ENCODE measurements around the gene ANKRD13B.

ANKRD13B gene

DNA sequence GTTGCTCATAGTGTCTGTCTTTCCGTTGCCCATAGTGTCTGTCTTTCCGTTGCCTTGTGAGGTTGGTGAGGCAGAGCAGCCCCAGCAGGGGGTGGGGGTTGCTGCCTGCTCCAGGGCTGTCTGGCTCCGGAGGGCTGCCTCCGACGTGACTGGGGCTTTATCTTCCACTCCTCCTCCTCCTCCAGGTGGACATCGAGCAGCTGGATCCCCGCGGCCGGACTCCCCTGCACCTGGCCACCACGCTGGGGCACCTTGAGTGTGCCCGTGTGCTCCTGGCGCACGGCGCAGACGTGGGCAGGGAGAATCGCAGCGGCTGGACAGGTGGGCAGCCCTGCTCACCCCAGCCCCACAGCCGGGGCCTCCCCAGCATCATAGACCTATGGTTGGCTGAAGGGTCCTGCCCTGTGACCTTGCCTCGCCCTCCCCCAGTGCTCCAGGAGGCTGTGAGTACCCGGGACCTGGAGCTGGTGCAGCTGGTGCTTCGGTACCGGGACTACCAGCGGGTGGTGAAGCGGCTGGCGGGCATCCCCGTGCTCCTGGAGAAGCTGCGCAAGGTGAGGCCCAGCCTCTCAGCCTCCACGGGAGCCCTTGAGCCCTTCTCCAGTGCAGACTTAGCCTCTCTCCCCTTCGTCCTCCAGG is 14.7 kb downstream of the ANKRD13B start:
- FAIRE-seq (no peak), DNase-seq (ENCODE audit: insufficient read length, low spot score) (no peak)
- TF ChIP-seq, protein P1, sequence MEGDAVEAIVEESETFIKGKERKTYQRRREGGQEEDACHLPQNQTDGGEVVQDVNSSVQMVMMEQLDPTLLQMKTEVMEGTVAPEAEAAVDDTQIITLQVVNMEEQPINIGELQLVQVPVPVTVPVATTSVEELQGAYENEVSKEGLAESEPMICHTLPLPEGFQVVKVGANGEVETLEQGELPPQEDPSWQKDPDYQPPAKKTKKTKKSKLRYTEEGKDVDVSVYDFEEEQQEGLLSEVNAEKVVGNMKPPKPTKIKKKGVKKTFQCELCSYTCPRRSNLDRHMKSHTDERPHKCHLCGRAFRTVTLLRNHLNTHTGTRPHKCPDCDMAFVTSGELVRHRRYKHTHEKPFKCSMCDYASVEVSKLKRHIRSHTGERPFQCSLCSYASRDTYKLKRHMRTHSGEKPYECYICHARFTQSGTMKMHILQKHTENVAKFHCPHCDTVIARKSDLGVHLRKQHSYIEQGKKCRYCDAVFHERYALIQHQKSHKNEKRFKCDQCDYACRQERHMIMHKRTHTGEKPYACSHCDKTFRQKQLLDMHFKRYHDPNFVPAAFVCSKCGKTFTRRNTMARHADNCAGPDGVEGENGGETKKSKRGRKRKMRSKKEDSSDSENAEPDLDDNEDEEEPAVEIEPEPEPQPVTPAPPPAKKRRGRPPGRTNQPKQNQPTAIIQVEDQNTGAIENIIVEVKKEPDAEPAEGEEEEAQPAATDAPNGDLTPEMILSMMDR (IDR thresholded peaks at IDR 0.05; ENCODE audit: insufficient read depth, missing control alignments), result no peak

DNA sequence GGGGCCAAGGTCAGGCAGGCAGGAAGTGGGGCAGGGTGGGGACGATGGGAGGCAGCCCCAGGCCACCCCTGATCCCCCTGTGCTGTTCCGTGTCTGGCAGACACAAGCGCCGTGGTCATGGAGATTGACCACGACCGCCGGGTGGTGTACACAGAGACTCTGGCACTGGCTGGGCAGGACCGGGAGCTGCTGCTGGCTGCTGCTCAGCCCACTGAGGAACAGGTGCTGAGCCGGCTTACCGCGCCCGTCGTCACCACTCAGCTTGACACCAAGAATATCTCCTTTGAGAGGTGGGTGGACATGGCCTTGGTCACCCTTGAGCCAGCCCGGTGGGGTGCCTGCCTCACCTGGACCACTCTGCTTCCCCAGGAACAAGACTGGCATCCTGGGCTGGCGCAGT is 16.1 kb downstream of the ANKRD13B start:
- DNase-seq (ENCODE audit: insufficient read length, low spot score) (no peak), FAIRE-seq (no peak)
- TF ChIP-seq, protein P1 (IDR thresholded peaks at IDR 0.05; ENCODE audit: insufficient read depth, missing control alignments), result no peak

DNA sequence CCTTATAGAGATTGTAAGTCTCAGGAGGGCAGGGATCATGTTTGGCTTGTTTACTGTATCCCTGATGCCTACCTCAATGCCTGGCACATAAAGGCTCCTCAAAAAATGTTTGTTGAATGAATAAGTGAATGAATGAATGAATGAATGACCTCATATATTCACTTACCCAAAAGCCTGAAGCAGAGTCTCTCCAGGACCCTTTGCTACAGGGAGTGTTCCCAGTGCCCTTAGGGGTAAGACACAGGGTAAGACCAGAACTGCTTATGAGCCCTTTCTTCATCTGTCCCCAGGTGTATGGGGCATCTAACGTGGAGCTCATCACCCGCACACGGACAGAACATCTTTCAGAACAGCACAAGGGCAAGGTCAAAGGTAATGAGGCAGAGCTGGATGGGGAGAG is 17.5 kb downstream of the ANKRD13B start:
- TF ChIP-seq, protein P1 (IDR thresholded peaks at IDR 0.05; ENCODE audit: insufficient read depth, missing control alignments), result no peak
- DNase-seq (ENCODE audit: insufficient read length, low spot score) (no peak), FAIRE-seq (no peak)

DNA sequence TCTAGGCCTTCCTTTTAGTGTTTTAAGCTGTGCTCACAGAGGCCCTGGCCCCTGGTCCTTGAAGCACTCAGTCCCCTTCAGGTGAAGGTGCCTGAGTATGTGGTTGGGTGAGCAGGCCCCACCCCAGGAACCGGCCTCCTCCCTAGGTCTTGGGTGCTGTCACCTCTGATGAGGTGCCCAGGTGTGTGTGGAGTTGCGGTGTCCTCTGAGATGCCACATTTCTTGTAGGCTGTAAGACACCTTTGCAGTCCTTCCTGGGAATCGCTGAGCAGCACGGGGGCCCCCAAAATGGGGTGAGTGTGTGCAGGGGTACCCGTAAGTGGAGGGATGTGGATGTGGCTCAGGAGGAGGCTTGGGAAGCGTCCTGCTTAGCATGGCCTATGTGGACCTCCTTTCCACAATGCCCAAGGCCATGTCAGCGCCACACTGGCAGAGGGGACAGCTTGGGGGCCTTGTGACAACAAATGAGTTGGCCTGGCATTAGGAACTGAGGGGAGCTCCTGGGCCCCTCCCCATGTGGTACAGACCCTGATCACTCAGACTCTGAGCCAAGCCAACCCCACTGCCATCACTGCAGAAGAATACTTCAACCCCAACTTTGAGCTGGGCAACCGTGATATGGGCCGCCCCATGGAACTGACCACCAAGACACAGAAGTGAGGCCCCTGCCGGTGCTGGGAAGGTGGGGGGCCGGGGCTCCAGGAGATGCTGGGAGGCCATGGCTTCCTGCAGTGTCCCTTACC is 18.6 kb downstream of the ANKRD13B start:
- TF ChIP-seq, protein P1 (IDR thresholded peaks at IDR 0.05; ENCODE audit: insufficient read depth, missing control alignments), result no peak
- FAIRE-seq (no peak), DNase-seq (ENCODE audit: insufficient read length, low spot score) (no peak)

DNA sequence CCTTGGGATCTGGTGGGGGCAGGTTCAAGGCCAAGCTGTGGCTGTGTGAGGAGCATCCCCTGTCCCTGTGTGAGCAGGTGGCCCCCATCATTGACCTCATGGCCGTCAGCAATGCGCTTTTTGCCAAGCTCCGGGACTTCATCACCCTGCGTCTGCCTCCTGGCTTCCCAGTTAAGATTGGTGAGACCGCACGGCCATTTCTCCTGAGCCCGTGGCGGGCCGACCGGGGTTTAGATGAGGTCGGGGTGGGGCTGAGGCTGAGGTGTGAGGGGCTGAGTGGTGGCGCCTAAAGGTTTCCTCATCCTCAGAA is 19.1 kb downstream of the ANKRD13B start:
- TF ChIP-seq, protein P1 (IDR thresholded peaks at IDR 0.05; ENCODE audit: insufficient read depth, missing control alignments), result no peak
- FAIRE-seq (no peak), DNase-seq (ENCODE audit: insufficient read length, low spot score) (no peak)

DNA sequence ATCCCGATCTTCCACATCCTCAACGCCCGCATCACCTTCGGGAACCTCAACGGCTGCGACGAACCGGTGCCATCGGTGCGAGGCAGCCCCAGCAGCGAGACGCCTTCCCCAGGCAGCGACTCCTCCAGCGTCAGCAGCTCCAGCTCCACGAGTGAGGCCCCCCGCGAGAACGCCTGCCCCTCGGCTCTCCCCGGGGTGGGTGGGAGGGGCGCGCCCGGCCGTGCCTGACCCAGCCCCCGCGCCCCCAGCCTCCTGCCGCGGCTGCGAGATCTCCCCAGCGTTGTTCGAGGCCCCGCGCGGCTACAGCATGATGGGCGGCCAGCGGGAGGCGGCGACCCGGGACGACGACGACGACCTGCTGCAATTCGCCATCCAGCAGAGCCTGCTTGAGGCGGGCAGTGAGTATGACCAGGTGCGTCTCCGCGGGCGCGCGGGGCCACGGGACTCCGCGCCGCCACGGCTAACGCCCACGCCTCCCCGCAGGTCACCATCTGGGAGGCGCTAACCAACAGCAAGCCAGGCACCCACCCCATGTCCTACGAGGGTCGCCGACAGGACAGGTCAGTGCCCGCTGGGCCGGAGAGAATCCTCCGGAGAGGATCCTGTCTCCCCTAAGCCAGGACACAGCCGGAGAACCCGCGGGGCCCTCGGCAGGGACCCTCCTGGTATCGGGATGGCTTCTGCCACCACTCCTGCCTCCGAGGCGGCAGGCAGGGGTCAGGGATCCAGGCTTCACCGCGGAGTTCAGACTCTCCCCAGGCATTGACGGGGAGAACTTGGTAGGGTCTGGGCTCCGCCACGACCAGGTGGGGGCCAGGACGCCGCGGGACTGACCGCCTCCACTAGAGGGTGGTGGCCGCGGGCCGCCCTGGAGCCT is 19.7 kb downstream of the ANKRD13B start:
- no peak for FAIRE-seq
- DNase-seq (ENCODE audit: insufficient read length, low spot score), result no peak
- TF ChIP-seq, protein P1 (IDR thresholded peaks at IDR 0.05; ENCODE audit: insufficient read depth, missing control alignments), result no peak
